ENCODE measurements around the gene GIMAP1.

DNA sequence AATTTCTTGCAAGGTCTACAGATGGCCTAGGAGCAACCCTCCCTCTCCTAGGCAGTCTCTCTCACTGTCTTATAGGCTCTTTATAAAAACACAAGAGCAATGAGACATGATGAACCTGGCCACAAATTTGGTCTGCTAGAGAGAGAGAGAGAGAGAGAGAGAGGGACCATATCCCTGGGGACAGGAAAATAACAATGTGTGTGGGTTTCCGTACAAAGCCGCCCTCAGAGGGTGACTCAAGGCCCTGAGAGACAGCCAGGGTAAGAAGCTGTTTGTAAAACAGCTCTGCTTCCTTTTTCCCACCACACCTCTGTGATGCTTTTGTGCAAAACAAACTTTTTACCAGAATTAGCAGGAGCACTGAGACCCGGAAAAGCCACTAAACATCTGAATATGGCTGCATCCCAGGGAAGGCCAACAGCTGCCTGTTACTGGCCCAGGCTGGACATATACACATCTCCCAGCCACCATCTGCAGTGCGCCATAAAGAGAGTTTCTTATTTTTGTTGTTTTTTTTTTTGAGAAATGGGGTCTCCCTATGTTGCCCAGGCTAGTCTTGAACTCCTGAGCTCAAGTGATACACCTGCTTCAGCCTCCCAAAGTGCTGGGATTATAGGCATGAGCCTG is 39.2 kb downstream of the GIMAP1 start:
- TF ChIP-seq CREB1 (CRISPR knock-in tag; IDR thresholded peaks at IDR 0.05), result no peak
- TF ChIP-seq ZNF416 (CRISPR knock-in tag; IDR thresholded peaks at IDR 0.05), result no peak
- TF ChIP-seq, protein P1, sequence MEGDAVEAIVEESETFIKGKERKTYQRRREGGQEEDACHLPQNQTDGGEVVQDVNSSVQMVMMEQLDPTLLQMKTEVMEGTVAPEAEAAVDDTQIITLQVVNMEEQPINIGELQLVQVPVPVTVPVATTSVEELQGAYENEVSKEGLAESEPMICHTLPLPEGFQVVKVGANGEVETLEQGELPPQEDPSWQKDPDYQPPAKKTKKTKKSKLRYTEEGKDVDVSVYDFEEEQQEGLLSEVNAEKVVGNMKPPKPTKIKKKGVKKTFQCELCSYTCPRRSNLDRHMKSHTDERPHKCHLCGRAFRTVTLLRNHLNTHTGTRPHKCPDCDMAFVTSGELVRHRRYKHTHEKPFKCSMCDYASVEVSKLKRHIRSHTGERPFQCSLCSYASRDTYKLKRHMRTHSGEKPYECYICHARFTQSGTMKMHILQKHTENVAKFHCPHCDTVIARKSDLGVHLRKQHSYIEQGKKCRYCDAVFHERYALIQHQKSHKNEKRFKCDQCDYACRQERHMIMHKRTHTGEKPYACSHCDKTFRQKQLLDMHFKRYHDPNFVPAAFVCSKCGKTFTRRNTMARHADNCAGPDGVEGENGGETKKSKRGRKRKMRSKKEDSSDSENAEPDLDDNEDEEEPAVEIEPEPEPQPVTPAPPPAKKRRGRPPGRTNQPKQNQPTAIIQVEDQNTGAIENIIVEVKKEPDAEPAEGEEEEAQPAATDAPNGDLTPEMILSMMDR (IDR thresholded peaks at IDR 0.05), result no peak

Data from WTC11 (cell line).